Raji (cell line): Measurements from ENCODE around the gene MIOX.

ENCODE experiments used
- POLR2A ChIP-seq: IDR thresholded peaks from 2 replicates; pipeline ENCODE4 v1.6.1; 2011; ENCODE audit warnings: low read depth, low read length, control low read depth; ENCODE audit not compliant: insufficient read depth

Gene MIOX

GRCh38 chr22:50476868-50477267 is 9.8 kb upstream of the MIOX start:
- no peak for TF ChIP-seq POLR2A

DNA sequence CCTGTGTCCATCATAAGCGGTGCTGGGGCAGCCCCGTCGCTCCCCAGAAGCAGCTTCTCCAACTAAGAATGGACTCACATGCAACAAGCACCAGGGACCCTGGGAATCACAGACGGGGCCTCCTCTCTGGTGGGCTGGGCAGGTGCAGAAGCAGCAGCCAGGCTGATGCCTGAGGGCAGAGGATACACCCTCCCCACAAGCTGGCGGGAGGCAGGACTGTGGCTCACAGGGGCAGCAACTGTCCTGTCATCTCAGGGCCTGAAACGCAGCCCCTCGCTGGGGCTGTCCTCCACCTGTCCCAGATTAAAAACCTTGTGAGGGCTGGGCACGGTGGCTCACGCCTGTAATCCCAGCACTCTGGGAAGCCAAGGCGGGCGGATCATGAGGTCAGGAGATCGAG is 8.7 kb upstream of the MIOX start:
- no peak for TF ChIP-seq POLR2A

DNA sequence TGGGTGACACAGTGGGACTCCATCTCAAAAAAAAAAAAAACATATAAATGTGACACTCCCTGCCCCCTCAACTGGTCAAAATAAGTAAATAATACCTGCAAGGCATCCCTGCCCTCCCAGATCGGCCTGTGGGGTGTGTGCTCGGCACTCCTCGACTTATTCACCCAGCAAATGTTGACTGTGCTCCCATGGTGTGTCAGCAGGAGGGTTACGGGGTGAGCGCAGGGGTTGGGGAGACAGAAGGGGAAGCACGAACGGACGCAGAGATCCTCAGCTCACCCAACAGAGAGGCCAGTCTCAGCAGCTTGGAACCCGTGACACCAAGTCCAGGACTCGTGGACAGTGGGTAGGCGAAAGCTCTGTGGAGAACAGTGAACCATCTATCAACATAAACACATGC is 6.9 kb upstream of the MIOX start:
- TF ChIP-seq POLR2A: no peak

GRCh38 chr22:50481045-50481439 is 5.6 kb upstream of the MIOX start:
- TF ChIP-seq POLR2A: no peak

GRCh38 chr22:50481440-50482106 is 5.1 kb upstream of the MIOX start, which contains the start of gene ADM2:
Gene ADM2, plus strand, starts transcription at chr22:50481543. Its CDS starts 305 bp downstream, at chr22:50481848.
- TF ChIP-seq POLR2A: no peak

DNA sequence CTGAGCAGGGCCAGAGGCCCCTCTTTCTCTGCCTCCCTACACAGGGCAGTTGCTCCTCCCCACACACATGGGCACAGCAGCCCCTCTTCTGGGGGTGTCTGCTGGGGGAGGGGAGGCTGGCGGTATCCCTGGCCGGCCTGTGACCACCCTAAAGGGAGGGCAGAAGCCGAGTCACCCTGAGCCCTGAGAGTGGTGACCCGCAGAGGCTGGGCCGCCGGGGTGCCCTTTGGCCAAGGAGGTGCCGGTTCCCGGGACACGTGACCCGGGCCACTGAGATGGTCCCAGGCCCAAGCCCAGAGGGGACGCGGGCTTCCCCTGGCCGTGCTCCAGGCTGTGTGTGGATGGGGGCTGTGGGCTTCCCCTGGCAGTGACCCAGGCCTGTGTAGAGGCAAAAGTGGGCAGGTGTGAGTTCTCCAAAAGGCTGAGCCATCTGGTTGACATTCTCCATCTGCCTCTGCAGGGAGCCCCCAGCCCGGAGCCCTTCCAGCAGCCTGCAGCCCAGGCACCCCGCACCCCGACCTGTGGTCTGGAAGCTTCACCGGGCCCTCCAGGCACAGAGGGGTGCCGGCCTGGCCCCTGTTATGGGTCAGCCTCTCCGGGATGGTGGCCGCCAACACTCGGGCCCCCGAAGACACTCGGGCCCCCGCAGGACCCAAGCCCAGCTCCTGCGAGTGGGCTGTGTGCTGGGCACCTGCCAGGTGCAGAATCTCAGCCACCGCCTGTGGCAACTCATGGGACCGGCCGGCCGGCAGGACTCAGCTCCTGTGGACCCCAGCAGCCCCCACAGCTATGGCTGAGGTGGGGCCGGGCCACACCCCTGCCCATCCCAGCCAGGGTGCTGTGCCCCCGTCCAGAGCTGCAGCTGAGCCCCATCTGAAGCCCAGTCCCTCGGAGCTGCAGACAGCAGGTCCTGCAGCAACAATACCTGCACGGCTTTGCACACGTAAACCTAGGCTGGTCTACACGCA is 4.3 kb upstream of the MIOX start:
- TF ChIP-seq POLR2A: no peak

DNA sequence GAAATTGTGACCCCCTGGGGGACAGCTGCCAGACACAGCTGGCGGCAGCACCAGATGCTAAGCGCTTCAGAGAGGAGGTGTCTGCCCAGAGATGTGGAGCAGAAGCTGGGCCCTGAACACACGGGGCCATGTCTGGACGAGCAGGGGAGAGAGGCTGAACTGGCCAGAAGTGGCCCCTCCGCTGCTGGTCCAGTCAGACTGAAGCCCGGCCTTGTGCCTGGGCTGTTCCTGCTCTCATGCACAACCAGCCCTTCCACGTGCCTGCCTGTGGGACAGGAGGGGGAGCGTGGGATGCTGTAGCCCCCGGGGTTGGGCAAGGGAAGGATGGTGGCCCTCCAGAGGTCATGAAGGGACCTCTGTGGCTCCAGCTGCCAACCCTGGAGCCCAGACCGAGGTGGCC is 3.6 kb upstream of the MIOX start:
- TF ChIP-seq POLR2A: no peak

DNA sequence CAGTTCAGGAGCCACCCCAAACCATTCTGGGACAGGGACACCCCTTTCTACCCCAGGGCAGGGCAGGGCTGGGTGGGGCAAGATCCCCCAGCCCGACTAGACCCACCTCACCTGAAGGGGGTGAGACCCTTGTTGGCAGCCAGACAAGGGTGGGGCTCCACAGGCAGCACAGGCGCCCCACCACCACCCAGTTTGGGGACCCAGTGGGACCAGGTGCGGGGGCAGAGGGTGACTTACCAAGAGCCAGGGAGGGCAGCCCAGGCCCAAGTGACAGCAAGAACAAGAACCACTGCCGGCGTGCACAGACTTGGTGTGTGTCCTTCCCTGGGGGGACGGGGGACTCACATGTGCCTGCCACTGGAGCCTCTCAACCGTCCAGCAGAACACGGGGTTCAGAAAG is 3.1 kb upstream of the MIOX start:
- no peak for TF ChIP-seq POLR2A

- no peak for TF ChIP-seq POLR2A
These were observed 2.4 kb upstream of the MIOX start for GRCh38 chr22:50483977-50484853.

DNA sequence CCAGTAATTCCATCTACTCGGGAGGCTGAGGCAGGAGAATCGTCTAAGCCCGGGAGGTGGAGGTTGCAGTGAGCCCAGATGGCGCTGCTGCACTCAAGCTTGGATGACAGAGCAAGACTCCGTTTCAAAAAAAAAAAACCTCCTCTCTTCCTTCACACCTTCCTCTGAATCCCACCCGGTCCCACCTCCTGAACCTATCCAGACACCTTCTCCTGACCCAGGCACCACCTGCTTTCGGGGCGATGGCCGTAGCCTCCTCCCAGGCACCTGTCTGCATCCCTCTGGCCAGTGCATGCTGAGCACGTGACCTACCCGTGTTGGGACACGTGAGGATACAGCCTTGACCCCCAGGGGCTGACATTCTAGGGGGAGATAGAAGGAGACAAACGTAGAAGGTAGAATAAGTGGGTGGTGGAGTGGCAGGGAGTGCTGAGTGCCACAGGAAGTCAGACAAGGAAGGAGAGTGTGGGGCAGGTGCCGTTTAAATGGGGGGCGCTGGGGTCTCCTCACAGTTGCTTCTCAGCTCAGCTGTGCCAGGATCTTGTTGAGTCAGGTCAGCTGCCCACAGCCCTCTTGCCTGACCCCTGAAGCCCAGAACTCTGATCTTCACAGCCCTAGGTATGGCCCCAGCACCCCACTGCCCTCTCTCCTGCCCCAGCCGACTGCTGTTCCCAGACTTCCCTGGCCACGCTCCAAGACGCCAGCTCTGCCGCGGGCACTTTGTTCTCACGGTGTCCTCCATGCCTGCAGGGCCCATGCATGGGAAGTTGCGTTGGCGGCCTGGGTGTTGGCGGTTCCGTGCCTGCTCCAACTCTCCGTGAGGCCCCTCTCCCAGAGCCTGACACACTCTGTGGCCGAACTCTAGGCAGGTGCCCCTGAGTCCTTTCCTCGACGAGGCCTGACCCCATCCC is 1.2 kb upstream of the MIOX start:
- TF ChIP-seq POLR2A: no peak

DNA sequence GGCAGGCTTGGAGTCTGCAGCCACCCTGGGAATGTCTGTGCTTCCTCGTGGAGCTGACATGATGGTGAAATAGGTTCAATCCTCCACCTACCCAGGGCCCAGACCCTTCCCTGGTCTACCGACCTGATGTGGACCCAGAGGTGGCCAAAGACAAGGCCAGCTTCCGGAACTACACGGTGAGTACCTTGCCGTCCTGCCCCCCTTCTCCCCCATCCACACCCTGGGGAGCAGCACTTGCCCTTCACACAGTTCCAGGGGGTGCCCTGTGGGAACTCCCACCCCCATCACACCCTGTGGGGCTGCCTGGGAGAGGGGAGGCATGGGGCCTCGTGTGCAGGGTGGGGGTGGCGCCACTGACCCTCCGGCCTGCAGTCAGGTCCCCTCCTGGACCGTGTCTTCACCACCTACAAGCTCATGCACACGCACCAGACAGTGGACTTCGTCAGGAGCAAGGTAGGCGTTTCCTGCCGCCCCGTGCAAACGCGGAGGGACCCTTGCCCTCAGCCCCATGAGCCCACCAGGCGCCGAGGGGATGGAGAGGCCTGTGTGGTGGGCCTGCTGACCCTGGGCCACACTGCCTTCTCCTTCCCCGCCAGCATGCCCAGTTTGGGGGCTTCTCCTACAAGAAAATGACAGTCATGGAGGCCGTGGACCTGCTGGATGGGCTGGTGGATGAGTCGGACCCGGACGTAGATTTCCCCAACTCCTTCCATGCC is 789 bp downstream of the MIOX start:
- no peak for TF ChIP-seq POLR2A

- no peak for TF ChIP-seq POLR2A
These were observed 1.5 kb downstream of the MIOX start for GRCh38 chr22:50488006-50488677.

- no peak for TF ChIP-seq POLR2A
These were observed 2.2 kb downstream of the MIOX start for GRCh38 chr22:50488886-50489285.
